ENCODE results near the gene MBNL1. TPM values are rescaled to one million over a fixed set of nuclear protein-coding genes. Genes with fewer than 3 reads are reported as not detected.

Gene MBNL1
- polyA plus RNA-seq, 3 donors: 190 to 204 (median 191) TPM

DNA sequence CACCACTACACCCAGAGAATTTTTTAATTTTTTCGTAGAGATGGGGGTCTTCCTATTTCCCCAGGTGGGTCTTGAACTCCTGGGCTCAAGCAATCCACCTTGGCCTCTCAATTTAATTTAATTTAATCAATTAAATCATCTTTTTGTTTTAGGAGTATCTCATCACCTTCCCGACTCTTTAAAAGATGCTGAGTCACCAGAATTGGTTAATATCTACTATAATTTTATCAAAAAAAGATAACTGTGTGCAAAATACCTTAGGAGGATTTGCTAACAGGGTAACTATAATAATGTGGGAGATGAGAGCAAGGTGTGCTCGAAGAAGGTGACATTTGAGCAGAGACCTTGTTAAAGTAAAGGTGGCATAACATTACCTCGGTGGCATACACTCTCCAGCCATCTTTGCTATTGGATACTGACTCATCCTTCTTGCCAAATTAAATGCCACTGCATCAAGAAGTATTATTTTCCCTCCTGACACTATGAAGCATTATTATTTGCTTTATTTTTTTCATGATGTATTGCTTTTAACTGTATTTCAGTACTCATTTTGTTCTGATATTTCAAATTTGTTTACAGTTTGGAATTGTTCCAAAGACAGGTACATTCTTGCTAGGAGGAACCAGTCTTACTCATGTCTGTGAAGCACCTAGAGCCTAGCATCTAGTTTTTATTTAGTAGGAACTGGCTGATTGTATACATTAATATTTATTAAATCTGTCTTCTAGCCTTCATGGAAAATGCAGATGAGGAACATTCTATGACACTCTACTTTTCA, 200.7 kb downstream of the MBNL1 start:
- Histone ChIP-seq H2AFZ (ENCODE audit: insufficient read depth, low read depth, low read length, poor library complexity, severe bottlenecking) (no peak overlapping the region), H3K27ac (ENCODE audit: low read depth in 1 of 2, low read length in 2 of 2) (no peak overlapping the region), H3K4me1 (ENCODE audit: control insufficient read depth in 1 of 2, insufficient read depth in 2 of 2, low read length in 2 of 2) (peaks cover 4 to 9% of the 10 kb centered on the region in 2 donors), H3K4me2 (replicated peaks; ENCODE audit: extremely low read depth, low read length, poor library complexity, severe bottlenecking) (no peak overlapping the region), H3K36me3 (replicated peaks in 1 of 2; ENCODE audit: control insufficient read depth in 1 of 2, insufficient read depth in 2 of 2, low read length in 2 of 2) (peaks cover 14 to 27% of the 10 kb centered on the region in 2 donors), H4K20me1 (ENCODE audit: insufficient read depth, low read length) (peaks cover 30% of the 10 kb centered on the region), H3K4me3 (replicated peaks in 1 of 3; ENCODE audit: low read depth in 2 of 3, low read length in 3 of 3) (no peak overlapping the region), H3K27me3 (ENCODE audit: control insufficient read depth in 2 of 2, insufficient read depth in 2 of 2, low read length in 2 of 2) (no peaks in the 10 kb centered on the region), H3K9ac (ENCODE audit: insufficient read depth, low read length, poor library complexity, severe bottlenecking) (no peak overlapping the region), H3K79me2 (ENCODE audit: insufficient read depth, low read length) (no peaks in the 10 kb centered on the region), H3K9me3 (replicated peaks in 1 of 2; ENCODE audit: control insufficient read depth in 1 of 2, insufficient read depth in 1 of 2, low read length in 2 of 2) (no peaks in the 10 kb centered on the region)
- H3K27ac Mint-ChIP-seq: peak overlapping the region in 1 of 7 donors; percentile 15
- TF ChIP-seq, protein P1, sequence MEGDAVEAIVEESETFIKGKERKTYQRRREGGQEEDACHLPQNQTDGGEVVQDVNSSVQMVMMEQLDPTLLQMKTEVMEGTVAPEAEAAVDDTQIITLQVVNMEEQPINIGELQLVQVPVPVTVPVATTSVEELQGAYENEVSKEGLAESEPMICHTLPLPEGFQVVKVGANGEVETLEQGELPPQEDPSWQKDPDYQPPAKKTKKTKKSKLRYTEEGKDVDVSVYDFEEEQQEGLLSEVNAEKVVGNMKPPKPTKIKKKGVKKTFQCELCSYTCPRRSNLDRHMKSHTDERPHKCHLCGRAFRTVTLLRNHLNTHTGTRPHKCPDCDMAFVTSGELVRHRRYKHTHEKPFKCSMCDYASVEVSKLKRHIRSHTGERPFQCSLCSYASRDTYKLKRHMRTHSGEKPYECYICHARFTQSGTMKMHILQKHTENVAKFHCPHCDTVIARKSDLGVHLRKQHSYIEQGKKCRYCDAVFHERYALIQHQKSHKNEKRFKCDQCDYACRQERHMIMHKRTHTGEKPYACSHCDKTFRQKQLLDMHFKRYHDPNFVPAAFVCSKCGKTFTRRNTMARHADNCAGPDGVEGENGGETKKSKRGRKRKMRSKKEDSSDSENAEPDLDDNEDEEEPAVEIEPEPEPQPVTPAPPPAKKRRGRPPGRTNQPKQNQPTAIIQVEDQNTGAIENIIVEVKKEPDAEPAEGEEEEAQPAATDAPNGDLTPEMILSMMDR (IDR thresholded peaks at IDR 0.05): no peak
- H3K9me3 Mint-ChIP-seq: no peaks in the 10 kb centered on the region
- peaks cover 14 to 30% of the 10 kb centered on the region in 2 donors for H3K36me3 Mint-ChIP-seq
- H3K4me3 Mint-ChIP-seq: no peak overlapping the region
- intact Hi-C loops (cut with micrococcal nuclease): no loop called here
- peaks cover 8% of the 10 kb centered on the region for H3K4me1 Mint-ChIP-seq
- no peak for DNase-seq
- no peaks in the 10 kb centered on the region for H3K27me3 Mint-ChIP-seq (ENCODE audit: low read depth in 3 of 3)
- no CpG with 5 or more reads among the region's 4 CpGs for whole genome bisulfite sequencing (ENCODE audit: insufficient coverage)

DNA sequence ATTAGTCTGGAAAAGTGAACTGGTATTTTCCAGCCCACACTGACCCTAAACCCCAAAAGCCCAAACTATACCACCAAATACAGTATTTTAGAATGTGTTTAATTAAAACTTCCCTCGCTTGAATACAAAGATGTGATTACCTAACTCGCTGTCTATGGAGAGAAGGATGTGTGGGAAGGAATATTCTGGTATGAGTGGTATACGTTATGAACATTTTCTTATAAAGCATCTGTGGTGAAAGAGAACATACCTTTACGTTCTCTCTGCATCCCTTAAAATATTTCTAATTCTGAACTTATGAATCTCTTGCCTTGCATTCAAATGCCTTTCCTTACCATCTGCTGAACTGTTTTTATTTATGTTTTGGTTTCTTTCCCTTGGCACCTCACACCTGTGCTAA, 201.4 kb downstream of the MBNL1 start:
- H3K27me3 ChIP-seq (ENCODE audit: control insufficient read depth in 2 of 2, insufficient read depth in 2 of 2, low read length in 2 of 2): no peaks in the 10 kb centered on the region
- no peaks in the 10 kb centered on the region for H3K9me3 ChIP-seq (replicated peaks in 1 of 2; ENCODE audit: control insufficient read depth in 1 of 2, insufficient read depth in 1 of 2, low read length in 2 of 2)
- peaks cover 25% of the 10 kb centered on the region for H4K20me1 ChIP-seq (ENCODE audit: insufficient read depth, low read length)
- Mint-ChIP-seq H3K27ac (peak overlapping the region in 1 of 7 donors; percentile 15), H3K36me3 (peaks cover 7 to 23% of the 10 kb centered on the region in 2 donors), H3K4me1 (peaks cover 8% of the 10 kb centered on the region), H3K9me3 (peaks cover 0 to 3% (median 0%) of the 10 kb centered on the region in 7 donors), H3K4me3 (no peak overlapping the region), H3K27me3 (ENCODE audit: low read depth in 3 of 3) (no peaks in the 10 kb centered on the region)
- TF ChIP-seq, protein P1 (IDR thresholded peaks at IDR 0.05): no peak
- intact Hi-C loops (cut with micrococcal nuclease): no loop called here
- H3K27ac ChIP-seq (ENCODE audit: low read depth in 1 of 2, low read length in 2 of 2): no peak overlapping the region
- no peak overlapping the region for H2AFZ ChIP-seq (ENCODE audit: insufficient read depth, low read depth, low read length, poor library complexity, severe bottlenecking)
- H3K36me3 ChIP-seq (replicated peaks in 1 of 2; ENCODE audit: control insufficient read depth in 1 of 2, insufficient read depth in 2 of 2, low read length in 2 of 2): peaks cover 8 to 21% of the 10 kb centered on the region in 2 donors
- H3K4me3 ChIP-seq (replicated peaks in 1 of 3; ENCODE audit: low read depth in 2 of 3, low read length in 3 of 3): no peak overlapping the region
- no CpG with 5 or more reads among the region's 4 CpGs for WGBS (ENCODE audit: insufficient coverage)
- DNase-seq: no peak
- H3K4me2 ChIP-seq (replicated peaks; ENCODE audit: extremely low read depth, low read length, poor library complexity, severe bottlenecking): no peak overlapping the region
- H3K79me2 ChIP-seq (ENCODE audit: insufficient read depth, low read length): no peaks in the 10 kb centered on the region
- H3K4me1 ChIP-seq (ENCODE audit: control insufficient read depth in 1 of 2, insufficient read depth in 2 of 2, low read length in 2 of 2): peaks cover 4 to 9% of the 10 kb centered on the region in 2 donors
- no peak overlapping the region for H3K9ac ChIP-seq (ENCODE audit: insufficient read depth, low read length, poor library complexity, severe bottlenecking)
